Measurements from ENCODE around the gene CCDC57. TPM values are rescaled to one million over a fixed set of nuclear protein-coding genes. Genes with fewer than 3 reads are reported as not detected.

Gene CCDC57
- polyA plus RNA-seq, 3 donors = 17.1 to 43.8 (median 20.1) TPM

DNA sequence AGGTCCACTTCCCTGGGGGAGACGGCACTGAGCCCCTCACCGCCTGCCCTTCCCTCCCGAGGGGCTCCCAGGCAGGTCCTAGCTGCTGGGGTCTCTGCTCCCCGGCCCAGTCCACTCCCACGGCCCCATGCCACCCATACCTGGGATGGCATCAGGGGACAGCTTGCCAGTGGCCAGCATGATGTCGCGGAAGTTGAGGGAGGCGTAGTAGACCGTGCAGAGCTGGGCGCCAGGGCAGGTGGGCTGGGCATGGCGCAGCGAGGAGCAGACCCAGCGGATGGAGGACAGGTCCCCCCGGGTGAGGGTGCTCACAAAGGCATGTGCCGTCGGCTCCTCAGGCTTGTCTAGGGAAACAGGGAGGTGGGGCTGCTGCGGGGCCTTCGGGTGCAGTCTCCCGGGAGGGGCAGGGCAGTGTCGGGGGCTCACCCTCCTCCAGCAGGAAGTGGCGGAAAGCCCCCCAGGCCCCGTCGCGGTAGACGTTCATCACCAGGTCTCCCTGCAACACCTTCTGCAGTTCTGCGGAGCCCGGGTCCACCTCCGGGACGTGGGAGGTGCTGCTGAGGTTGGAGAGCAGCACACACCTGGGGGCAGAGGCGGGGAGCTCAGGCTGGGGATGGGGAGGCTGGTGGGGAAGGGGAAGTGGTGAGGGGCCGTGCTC is 128.1 kb downstream of the CCDC57 start:
- Histone ChIP-seq H3K27me3 (ENCODE audit: control insufficient read depth in 2 of 2, insufficient read depth in 2 of 2, low read length in 2 of 2) (no peaks in the 10 kb centered on the region), H3K79me2 (ENCODE audit: insufficient read depth, low read length) (no peaks in the 10 kb centered on the region), H3K9ac (ENCODE audit: insufficient read depth, low read length, poor library complexity, severe bottlenecking) (no peak overlapping the region), H3K36me3 (replicated peaks in 1 of 2; ENCODE audit: control insufficient read depth in 1 of 2, insufficient read depth in 2 of 2, low read length in 2 of 2) (peaks cover 81 to 94% of the 10 kb centered on the region in 2 donors), H4K20me1 (ENCODE audit: insufficient read depth, low read length) (no peaks in the 10 kb centered on the region), H2AFZ (ENCODE audit: insufficient read depth, low read depth, low read length, poor library complexity, severe bottlenecking) (no peak overlapping the region), H3K9me3 (replicated peaks in 1 of 2; ENCODE audit: control insufficient read depth in 1 of 2, insufficient read depth in 1 of 2, low read length in 2 of 2) (no peaks in the 10 kb centered on the region), H3K27ac (ENCODE audit: low read depth in 1 of 2, low read length in 2 of 2) (no peak overlapping the region), H3K4me3 (replicated peaks in 1 of 3; ENCODE audit: low read depth in 2 of 3, low read length in 3 of 3) (no peak overlapping the region), H3K4me1 (ENCODE audit: control insufficient read depth in 1 of 2, insufficient read depth in 2 of 2, low read length in 2 of 2) (no peaks in the 10 kb centered on the region), H3K4me2 (replicated peaks; ENCODE audit: extremely low read depth, low read length, poor library complexity, severe bottlenecking) (no peak overlapping the region)
- H3K4me1 Mint-ChIP-seq = no peaks in the 10 kb centered on the region
- no peaks in the 10 kb centered on the region for H3K9me3 Mint-ChIP-seq
- H3K4me3 Mint-ChIP-seq = no peak overlapping the region
- peaks cover 0 to 2% (median 0%) of the 10 kb centered on the region in 3 donors for H3K27me3 Mint-ChIP-seq (ENCODE audit: low read depth in 3 of 3)
- DNase-seq = no peak
- 96% methylated on average over 25 of the region's 31 CpGs for WGBS (ENCODE audit: insufficient coverage)
- intact Hi-C loops (cut with micrococcal nuclease) = no loop called here
- TF ChIP-seq, protein P1, sequence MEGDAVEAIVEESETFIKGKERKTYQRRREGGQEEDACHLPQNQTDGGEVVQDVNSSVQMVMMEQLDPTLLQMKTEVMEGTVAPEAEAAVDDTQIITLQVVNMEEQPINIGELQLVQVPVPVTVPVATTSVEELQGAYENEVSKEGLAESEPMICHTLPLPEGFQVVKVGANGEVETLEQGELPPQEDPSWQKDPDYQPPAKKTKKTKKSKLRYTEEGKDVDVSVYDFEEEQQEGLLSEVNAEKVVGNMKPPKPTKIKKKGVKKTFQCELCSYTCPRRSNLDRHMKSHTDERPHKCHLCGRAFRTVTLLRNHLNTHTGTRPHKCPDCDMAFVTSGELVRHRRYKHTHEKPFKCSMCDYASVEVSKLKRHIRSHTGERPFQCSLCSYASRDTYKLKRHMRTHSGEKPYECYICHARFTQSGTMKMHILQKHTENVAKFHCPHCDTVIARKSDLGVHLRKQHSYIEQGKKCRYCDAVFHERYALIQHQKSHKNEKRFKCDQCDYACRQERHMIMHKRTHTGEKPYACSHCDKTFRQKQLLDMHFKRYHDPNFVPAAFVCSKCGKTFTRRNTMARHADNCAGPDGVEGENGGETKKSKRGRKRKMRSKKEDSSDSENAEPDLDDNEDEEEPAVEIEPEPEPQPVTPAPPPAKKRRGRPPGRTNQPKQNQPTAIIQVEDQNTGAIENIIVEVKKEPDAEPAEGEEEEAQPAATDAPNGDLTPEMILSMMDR (IDR thresholded peaks at IDR 0.05) = no peak
- no peak overlapping the region for H3K27ac Mint-ChIP-seq
- peaks cover 35 to 87% of the 10 kb centered on the region in 2 donors for H3K36me3 Mint-ChIP-seq

DNA sequence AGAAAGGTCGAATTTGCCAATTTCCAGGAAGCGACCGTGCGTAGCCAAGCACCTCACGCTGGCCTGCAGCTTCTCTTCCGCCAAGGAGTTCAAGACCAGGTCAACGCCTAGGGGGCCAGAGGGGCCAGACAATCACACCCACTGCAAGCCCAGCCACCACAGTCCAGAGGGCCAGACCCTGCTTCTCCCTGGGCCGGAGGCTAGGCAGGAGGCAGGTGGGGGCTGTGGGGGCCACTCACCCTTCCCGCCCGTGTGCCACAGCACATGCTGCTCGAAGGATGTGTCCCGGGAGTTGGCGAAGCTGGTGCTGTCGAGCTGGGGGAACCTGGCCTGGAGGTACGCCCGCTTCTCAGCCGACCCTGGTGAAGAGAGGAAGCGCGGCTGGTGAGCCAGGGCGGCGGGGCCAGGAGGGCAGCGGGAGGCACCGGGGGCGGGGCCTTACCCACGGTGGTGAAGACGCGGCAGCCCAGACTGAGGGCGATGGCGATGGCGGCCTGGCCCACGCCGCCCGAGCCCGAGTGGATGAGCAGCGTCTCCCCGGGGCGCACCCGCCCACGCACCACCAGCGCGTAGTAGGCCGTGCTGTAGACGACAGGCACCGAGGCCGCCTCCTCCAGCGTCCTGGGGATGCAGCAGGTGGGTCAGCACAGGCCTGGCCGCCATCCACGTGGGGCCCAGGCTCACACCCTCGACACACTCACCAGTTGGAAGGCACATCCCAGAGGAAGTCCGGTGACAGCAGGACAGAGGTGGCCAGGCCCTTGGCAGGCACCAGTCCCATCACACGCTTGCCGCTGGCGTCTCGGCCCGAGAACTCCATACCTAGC is 128.9 kb downstream of the CCDC57 start:
- H3K4me1 ChIP-seq (ENCODE audit: control insufficient read depth in 1 of 2, insufficient read depth in 2 of 2, low read length in 2 of 2) = no peaks in the 10 kb centered on the region
- Mint-ChIP-seq H3K36me3 (peaks cover 40 to 86% of the 10 kb centered on the region in 2 donors), H3K9me3 (no peaks in the 10 kb centered on the region), H3K27me3 (ENCODE audit: low read depth in 3 of 3) (peaks cover 0 to 3% (median 0%) of the 10 kb centered on the region in 3 donors), H3K4me1 (no peaks in the 10 kb centered on the region), H3K27ac (no peak overlapping the region), H3K4me3 (no peak overlapping the region)
- H3K9ac ChIP-seq (ENCODE audit: insufficient read depth, low read length, poor library complexity, severe bottlenecking) = no peak overlapping the region
- no peaks in the 10 kb centered on the region for H4K20me1 ChIP-seq (ENCODE audit: insufficient read depth, low read length)
- H3K79me2 ChIP-seq (ENCODE audit: insufficient read depth, low read length) = no peaks in the 10 kb centered on the region
- no peak overlapping the region for H3K4me3 ChIP-seq (replicated peaks in 1 of 3; ENCODE audit: low read depth in 2 of 3, low read length in 3 of 3)
- H2AFZ ChIP-seq (ENCODE audit: insufficient read depth, low read depth, low read length, poor library complexity, severe bottlenecking) = no peak overlapping the region
- no peak overlapping the region for H3K4me2 ChIP-seq (replicated peaks; ENCODE audit: extremely low read depth, low read length, poor library complexity, severe bottlenecking)
- peaks cover 78 to 91% of the 10 kb centered on the region in 2 donors for H3K36me3 ChIP-seq (replicated peaks in 1 of 2; ENCODE audit: control insufficient read depth in 1 of 2, insufficient read depth in 2 of 2, low read length in 2 of 2)
- no peak overlapping the region for H3K27ac ChIP-seq (ENCODE audit: low read depth in 1 of 2, low read length in 2 of 2)
- no peaks in the 10 kb centered on the region for H3K9me3 ChIP-seq (replicated peaks in 1 of 2; ENCODE audit: control insufficient read depth in 1 of 2, insufficient read depth in 1 of 2, low read length in 2 of 2)
- TF ChIP-seq, protein P1 (IDR thresholded peaks at IDR 0.05) = no peak
- intact Hi-C loops (cut with micrococcal nuclease) = no loop called here
- WGBS (ENCODE audit: insufficient coverage) = 94% methylated on average over 53 of the region's 55 CpGs
- no peaks in the 10 kb centered on the region for H3K27me3 ChIP-seq (ENCODE audit: control insufficient read depth in 2 of 2, insufficient read depth in 2 of 2, low read length in 2 of 2)
- DNase-seq = no peak

All from CD14-positive monocyte (primary cell).